ENCODE measurements around the gene HTR3B.
"Not testable (repeated sequence)": the region's sequence is repeated elsewhere in the genome, so short reads cannot be mapped to it uniquely, and the experiment has no call there.

HTR3B gene, protein sequence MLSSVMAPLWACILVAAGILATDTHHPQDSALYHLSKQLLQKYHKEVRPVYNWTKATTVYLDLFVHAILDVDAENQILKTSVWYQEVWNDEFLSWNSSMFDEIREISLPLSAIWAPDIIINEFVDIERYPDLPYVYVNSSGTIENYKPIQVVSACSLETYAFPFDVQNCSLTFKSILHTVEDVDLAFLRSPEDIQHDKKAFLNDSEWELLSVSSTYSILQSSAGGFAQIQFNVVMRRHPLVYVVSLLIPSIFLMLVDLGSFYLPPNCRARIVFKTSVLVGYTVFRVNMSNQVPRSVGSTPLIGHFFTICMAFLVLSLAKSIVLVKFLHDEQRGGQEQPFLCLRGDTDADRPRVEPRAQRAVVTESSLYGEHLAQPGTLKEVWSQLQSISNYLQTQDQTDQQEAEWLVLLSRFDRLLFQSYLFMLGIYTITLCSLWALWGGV

DNA sequence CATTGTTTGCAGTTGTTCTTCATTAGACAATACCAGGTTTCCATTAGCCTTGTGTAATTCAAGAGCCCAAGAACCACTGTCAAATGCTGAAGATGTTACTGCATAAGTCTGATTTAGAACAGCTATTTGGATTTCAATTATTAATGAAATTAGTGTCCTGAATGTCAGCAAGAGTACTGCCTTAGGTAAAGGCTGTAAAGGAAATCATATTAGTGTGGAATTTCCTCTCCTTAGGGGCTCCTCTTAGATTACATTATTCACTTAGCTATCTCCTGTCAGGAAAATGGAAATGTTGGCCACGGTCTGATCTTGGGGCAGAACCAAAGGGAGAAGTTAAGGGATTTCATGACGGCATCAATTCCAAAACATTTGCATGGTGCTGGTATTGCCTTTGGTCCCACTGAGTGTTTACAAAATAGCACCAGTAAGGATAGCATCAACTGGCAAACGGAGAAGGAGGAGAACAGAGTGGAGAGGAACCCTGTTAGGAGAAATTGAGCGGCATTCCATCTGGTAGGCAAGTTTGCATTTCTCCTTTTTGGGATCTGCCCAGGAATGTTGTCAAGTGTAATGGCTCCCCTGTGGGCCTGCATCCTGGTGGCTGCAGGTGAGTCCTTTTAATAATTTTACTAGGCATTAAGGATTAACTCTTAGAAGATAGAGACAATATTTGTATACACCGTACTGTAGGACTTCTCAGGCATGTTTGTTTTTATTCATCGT, at the start of gene HTR3B:
Gene HTR3B, plus strand, starts transcription at position 418 of the 723 bp plus-strand sequence. Its CDS starts 138 bp downstream, at position 556.
- no peak for DNase-seq (ENCODE audit: low read depth)

DNA sequence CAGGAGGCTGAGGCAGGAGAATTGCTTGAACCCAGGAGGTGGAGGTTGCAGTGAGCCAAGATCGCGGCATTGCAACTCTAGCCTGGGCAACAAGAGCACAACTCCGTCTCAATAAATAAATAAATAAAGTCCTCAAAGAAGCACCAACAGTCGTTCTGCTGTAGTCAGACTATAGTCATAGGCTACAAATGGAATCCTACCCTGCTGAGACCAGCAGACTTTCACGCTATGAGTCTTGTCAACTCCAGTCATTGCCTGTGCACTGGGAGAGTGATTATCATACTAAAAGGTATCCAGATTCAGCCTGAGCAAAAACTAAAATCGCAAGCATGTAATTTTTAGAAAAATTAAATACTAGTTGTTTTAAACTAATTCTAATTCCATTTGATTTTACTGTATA, 48.8 kb upstream of the HTR3B start:
- no peak for DNase-seq (ENCODE audit: low read depth)

DNA sequence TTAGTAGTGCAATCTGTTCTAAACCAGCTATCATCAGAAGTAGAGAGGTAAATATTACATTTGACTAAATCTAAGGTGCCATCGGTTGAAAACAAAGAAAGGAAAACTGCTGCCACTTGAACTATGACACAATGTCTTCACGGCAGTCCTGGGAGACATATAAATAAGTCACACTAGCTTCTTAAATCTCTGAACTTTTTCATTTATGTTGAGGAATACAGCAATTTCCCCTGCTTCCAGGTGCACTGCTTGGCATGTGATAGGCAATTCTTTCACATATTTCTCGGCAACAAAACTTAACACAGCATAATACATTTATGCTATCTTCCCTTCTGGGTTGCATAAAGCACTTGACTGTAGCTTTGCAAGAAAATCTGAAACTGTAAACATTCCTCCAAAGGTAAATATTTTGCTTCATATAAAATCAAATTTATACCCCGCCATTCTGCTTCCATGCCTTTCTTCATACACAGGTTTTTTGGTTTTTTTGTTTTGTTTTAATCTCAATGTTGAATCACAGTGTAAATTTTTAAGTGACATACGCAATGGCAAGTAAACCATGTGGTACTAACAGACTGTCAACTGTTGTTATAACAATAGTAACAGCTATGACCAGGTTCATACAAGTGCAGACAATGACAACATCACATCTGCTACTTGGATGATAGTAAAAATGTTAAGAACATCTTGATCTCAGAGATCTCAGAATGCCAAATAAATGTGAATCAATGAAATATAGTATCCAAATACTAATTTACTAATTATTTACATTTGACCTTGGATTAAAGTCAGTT, 47.4 kb upstream of the HTR3B start:
- DNase-seq (ENCODE audit: low read depth): no peak

DNA sequence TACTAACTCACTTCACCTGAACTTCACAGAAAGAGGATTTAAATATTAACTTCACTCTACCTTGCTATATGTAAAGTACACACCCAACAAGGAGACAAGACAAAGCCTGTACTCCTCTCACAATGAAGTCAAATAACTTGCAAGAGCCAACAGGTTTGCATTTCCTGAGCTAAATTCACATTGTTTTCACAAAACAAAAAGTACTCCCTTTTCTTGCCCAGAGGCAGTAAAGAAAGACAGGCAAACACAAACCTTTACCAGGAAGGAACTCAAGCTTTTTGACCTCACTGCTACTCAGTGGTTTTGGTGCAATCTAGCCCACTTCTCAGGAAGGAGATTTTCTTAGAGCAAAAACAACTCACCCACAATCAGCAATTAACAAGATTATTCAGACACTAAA, 44.9 kb upstream of the HTR3B start:
- no peak for DNase-seq (ENCODE audit: low read depth)

DNA sequence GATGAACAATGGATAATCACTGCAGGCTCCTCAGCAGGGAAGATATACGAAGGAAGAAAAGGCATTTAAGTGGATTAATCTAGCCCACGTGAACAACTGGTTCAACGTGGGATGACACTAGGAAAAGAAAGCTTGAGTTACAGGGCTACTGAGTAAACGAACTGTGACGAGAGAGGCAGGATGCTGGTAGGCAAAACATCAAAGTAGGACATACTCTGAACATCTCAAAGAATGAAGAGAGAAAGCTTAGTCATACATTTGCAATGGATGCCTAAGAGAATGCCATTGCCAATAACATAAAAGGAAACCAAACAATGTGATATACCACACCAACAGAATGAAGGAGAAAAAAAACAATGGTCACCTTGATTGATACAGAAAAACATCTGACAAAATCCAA, 42.2 kb upstream of the HTR3B start:
- no peak for DNase-seq (ENCODE audit: low read depth)

DNA sequence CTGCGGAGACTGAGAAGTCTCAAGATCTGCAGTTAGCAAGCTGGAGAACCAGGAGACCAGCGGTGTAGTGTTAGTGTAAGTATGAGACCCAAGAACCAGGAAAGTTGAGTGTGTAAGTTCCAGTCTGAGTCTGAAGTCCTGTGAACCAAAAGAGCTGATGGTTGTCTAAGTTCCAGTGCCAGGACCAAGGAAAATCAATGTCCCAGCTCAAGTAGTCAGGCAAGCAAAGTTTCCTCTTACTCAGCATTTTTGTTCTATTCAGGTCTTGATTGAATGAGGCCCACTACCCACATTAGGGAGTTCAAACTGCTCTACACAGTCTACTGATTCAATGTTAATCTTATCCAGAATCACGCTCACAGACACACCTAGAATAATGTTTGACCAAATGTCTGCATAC, 40.2 kb upstream of the HTR3B start:
- no peak for DNase-seq (ENCODE audit: low read depth)

DNA sequence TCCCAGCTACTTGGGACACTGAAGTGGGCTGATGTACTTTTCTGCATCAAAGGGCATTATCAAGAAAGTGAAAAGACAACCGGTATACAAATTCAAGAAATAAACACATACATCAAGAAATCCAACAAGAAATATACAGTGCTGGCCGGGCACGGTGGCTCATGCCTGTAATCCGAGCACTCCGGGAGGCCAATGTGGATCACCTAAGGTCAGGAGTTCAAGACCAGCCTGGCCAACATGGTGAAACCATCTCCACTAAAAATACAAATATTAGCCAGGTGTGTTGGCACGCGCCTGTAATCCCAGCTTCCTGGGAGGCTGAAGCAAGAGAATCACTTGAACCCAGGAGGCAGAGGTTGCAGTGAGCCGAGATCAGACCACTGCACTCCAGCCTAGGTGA, 38.7 kb upstream of the HTR3B start:
- DNase-seq (ENCODE audit: low read depth): no peak

DNA sequence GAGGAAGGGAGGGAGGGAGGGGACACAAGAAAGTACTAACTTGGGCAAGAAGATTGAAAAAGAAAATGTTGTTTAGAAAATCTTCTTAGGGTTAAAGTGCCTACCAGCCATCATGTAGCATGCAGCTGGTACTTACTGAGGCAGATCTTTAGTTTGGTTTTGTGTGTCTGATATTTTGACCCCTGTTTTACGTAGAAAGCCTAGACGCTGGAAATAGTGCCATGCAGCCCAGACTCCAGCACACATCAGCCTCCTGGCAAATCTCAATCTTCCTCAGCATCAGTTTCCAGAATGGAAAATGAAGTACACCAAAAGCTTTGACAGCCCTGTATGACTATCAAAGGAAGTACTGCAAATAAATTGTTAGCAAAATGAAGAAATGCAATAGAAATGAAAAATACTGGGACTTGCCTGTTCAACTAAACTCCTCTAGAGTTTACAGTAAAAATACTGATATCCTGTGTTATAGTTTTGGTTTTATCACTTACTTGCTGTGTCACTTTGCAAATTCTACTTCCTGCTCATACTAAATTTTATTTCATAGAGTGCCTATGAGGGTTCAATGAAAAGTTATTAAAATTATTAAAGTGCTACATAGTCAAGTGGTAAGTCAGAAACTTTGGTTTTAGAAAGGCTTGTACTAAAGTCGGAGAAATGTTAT, 36.6 kb upstream of the HTR3B start:
- no peak for DNase-seq (ENCODE audit: low read depth)

DNA sequence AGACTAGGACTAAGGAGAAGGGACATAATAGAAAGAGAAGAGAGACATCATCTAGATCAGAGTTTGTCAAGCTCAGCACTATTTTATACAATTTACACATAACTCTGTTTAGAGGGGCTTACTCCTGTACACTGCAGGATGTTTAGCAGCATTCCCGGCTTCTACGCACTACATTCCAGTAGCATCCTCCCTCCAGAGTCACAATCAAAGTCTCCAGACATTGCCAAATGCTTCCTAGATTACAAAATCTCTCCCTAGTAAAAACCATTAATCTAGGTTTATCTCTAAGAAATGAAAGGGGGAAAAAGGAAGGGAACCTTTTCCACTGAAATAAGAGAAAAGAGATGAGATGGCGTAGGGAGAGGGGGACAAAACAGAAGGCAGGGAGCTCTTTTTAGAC, 33.3 kb upstream of the HTR3B start:
- DNase-seq (ENCODE audit: low read depth): no peak

DNA sequence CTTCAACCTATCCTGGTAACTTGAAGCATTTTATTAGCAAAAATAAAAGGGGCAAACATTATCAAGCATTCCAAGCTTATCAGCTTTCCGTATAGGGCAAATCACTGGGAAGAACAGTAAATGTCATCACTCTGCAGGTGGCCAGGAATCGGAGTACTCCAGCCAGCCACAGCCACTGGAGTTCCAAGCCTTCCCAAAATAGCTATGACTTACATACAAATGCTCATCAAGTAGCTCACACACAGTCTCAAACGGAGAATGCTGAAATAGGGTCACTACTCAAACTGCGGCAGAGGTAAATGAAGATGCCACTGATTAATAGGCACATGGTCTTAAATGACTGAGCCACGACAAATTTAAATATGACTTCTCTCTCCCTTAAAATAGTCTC, 31.4 kb upstream of the HTR3B start:
- DNase-seq (ENCODE audit: low read depth): no peak

DNA sequence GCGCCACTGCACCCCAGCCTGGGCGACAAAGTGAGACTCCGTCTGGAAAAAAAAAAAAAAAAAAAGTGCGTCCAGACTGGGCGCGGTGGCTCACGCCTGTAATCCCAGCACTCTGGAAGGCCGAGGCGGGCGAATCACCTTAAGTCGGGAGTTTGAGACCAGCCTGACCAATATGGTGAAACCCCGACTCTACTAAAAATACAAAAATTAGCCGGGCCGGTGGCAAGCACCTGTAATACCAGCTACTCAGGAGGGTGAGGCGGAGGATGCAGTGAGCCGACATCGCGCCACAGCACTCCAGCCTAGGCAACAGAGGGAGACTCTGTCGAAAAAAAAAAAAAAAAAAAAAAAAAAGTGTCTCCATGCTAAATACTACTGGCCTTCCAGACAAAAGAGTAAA, 30.5 kb upstream of the HTR3B start:
- no peak for DNase-seq (ENCODE audit: low read depth)

DNA sequence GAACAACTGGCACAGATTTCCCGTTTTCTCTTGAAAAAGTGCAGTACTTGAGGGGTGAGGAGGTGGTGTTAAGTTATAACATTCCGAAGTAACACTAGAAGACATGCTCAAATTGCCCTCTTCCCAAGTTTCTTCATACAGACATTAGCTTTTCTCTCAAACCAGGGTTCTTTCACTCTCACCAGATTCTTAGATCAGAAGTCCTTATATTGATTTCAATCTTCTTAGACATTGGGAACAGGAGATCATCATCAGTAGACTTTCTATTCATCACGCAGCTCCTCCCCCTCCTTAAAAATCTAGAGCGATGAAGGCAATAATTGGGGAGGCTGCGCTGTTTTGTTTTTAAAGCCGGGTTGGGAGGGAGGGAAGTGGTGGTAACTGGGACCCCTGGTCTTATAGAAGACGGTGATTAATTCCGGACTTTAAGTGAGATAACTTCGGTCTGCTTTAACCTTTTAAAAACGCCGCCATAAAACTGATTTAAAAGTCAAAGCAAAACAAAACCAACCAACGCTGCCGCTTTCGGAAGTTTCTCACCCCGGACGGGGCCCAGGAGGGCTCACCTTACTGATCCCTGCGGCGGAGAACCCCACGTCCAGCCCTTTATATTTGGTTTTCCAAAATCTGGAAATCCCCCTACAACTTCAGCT, 29.9 kb upstream of the HTR3B start:
- no peak for DNase-seq (ENCODE audit: low read depth)

DNA sequence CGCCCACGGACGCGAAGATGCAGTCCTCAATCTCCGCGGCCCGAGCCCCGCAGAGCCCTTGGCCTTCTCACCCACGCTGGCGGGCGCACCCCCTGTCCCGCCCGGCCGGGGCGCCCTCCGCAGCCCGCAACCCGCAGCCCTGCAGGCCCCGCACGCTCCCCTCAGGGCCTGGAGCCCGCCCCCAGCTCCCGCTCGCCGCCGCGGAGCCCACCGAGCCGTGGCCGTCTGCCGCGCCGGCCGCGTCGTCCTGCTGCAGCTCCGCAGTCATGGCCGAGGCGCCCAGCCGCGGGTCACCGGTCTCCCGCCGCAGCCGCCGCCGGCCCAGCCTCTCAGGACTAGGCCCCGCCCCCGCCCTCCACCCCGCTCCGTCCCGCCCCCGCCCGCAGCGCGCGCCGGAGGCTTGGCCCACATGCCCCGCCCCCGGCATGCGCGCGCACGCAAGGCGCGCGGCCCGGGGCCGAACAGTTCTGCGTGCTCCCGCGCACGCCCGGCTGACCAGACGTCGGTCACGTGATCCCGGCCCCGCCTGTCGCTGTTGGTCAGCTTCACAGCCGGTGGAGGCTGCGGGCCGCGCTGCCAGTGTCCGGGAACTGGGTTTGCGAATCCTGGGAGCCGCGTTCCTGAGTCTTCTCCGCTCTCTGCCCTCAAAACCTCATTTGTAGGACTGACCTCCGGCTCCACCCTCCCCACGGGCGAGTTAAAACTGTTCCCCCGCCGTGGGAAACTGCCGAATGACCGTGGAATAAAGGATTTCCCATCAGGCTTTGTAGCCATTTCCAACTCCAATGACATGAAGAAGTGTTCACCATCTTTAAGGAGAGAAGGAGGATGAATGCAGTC, 29.1 kb upstream of the HTR3B start, which contains the start of gene USP28:
Gene USP28, minus strand, starts transcription at position 339 of the 840 bp plus-strand sequence. Its CDS starts 71 bp downstream, at position 268.
- peak; percentile 57 for DNase-seq (ENCODE audit: low read depth)

DNA sequence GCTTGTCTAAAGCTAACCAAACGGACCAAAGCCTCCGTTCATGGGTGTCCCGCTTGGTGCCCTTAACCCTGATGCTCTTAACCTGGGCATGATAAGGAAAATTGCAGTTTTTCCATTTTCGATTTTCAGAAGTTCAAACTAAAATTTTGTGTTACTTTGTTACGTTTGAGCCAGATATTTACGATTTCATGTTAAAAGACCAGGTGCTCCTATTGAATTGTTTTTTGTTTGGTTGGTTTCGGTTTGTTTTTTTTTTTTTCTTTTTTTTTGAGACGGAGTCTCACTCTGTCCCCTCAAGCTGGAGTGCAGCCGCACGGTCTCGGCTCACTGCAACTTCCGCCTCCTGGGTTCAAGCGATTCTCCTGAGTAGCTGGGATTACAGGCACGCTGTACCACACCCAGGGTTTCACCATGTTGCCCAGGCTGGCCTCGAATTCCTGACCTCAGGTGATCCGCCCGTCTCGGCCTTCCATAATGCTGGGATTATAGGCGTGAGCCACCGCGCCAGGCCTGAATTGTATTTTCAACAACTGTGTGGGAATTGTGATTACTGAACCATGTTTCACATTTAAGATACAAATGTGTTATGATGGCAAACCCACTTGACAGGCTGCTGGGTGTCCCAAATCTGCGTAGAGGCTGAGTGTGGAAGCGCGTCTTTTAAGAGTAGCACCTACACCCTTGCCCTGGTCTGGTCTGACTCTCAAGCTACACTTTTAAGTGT, 28.4 kb upstream of the HTR3B start:
- no peak for DNase-seq (ENCODE audit: low read depth)

DNA sequence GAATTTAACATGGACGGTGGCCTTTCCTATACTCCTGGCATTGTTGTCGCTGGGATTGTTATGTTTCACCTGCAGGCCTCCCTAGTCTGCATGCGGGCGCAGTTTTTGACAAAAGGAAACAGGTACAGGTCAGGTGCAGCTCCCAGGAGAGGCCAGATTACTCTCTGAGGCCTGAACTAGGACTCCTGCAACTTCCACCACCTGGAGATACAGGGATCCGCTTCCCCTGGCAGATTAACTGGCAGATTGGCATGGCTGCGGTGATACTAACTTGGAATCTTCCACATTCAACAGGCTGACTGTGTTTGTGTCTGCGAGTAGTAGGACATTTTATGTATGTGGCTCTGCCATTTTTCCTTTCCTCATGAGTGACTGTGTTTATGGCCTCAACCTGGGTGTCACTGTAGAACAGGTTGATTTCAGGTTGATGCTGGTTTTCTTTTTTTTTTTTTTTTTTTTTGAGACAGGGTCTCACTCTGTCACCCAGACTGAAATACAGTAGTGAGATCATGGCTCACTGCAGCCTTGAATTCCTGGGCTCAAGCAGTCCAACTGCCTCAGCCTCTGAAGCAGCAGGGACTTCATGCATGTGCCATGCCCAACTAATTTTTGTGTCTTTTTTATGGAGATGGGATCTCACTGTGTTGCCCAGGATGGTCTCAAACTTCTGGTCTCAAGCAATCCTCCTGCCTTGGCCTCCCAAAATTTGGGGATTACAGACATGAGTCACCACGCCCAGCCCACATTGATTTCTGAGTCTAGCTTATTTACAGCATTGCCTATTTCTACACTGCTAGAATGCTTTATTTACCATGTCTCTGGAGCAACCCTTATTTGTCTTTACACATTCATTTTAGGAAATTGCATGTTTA, 27.6 kb upstream of the HTR3B start:
- DNase-seq (ENCODE audit: low read depth): no peak

DNA sequence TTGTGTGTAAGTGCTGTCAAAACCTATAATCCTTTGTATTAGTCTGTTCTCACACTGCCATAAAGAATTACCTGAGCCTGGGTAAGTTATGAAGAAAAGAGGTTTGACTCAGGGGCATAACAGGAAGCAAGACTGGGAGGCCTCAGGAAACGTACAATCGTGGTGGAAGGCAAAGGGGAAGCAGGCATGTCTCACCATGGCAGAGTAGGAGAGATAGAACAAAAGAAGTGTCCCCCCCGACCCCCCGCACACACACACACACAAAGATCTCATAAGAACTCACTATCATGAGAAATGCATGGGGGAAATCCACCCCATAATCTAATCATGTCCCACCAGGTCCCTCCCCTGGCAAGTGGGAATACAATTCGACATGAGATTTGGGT, 26.9 kb upstream of the HTR3B start:
- no peak for DNase-seq (ENCODE audit: low read depth)

DNA sequence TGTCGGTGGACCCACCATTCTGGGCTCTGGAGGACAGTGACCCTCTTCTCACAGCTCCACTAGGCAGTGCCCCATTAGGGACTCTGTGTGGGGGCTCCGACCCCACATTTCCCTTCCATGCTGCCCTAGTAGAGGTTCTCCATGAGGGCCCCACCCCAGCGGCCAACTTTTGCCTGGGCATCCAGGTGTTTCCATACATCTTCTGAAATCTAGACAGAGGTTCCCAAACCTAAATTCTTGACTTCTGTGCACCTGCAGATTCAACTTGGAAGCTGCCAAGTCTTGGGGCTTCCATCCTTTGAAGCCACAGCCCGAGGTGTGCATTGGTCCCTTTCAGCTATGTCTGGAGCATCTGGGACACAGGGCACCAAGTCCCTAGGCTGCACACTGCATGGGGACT, 25.1 kb upstream of the HTR3B start:
- DNase-seq (ENCODE audit: low read depth): not testable (repeated sequence)

DNA sequence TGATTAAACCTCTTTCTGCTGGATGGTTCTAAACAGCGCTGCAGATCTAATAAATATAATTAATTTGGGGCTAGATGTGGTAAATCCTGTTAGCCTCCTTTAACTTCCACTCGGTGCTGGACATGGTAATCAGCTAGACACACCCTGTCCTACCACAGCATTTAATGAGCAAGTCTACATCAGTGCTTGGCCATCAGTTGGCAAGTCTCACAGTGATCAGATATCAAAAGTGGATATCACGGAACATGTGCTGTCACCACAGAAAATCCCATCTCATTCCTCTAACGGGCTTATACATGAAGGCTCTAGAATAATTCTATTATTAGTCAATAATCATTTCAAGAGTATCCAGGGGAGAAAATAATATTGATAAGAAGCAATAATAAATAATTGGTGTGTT, 23.6 kb upstream of the HTR3B start:
- DNase-seq (ENCODE audit: low read depth): no peak

DNA sequence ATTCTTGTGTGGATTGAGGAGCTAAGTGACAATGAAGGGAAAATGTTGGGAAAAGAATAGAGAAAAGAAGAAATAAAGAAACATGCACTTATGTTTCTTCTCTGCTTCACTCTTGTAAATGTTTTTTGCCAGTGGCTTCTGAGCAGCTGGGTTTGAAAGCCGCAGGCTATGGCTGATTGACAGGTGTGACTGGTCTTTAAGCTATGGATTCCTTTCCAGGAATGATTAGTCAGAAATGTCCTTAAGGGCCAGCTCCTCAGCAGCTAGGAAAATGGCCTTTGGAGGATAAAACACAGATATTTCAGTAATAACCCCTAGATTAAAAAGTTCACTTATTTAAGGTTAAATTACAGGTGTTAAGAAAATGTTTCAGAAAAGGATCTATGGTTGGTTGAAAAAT, 22.7 kb upstream of the HTR3B start:
- DNase-seq (ENCODE audit: low read depth): no peak
